Mesothelial cell of epicardium (in vitro differentiated cells): ENCODE data around the gene TAF13. TPM values are rescaled to one million over a fixed set of nuclear protein-coding genes. Genes with fewer than 3 reads are reported as not detected.

Source experiments
- DNase-seq, 2 experiments: peaks; one replicate each; pipeline ENCODE4 v3.0.0; 2021; ENCODE audit warnings: low spot score in 2 of 2; ENCODE audit not compliant: unreplicated experiment in 2 of 2
- H3K27ac Mint-ChIP-seq: 2 replicates; pipeline ENCODE4 v1.8.0; 2021; ENCODE audit warnings: mixed read lengths
- H3K27me3 Mint-ChIP-seq: 2 replicates; pipeline ENCODE4 v1.8.0; 2021; ENCODE audit warnings: low read depth, mixed read lengths
- H3K36me3 Mint-ChIP-seq: 2 replicates; pipeline ENCODE4 v1.8.0; 2021; ENCODE audit warnings: mixed read lengths
- H3K4me1 Mint-ChIP-seq: 2 replicates; pipeline ENCODE4 v1.8.0; 2021; ENCODE audit warnings: mixed read lengths
- H3K4me3 Mint-ChIP-seq: 2 replicates; pipeline ENCODE4 v1.8.0; 2021; ENCODE audit warnings: mild to moderate bottlenecking, moderate library complexity, mixed read lengths
- H3K9me3 Mint-ChIP-seq: 2 replicates; pipeline ENCODE4 v1.8.0; 2021; ENCODE audit warnings: mixed read lengths
- CTCF ChIP-seq: fragments of 200-600 bp; sonication (generic); IDR thresholded peaks from one replicate; pipeline ENCODE4 v1.5.0; 2021; ENCODE audit warnings: antibody characterized with exemption; ENCODE audit not compliant: unreplicated experiment
- total RNA-seq: library from RNA; stranded (reverse); gene quantifications from 3 replicates; pipeline ENCODE4 v1.2.1, GENCODE V29; 2021

Gene TAF13
- 27.0 to 30.0 TPM (median 27.2 TPM) in 3 replicates for total RNA-seq

- peak within 1 kb of the TSS; percentile 99 for H3K27ac Mint-ChIP-seq
- DNase-seq = peak; percentile 85 to 92
- no peak for TF ChIP-seq CTCF
- peaks cover 11% of the 10 kb centered on the region for H3K36me3 Mint-ChIP-seq
- no peaks in the 10 kb centered on the region for H3K9me3 Mint-ChIP-seq
- H3K4me3 Mint-ChIP-seq = peak within 1 kb of the TSS; percentile 97
- H3K27me3 Mint-ChIP-seq = no peaks in the 10 kb centered on the region
- peaks cover 21% of the 10 kb centered on the region for H3K4me1 Mint-ChIP-seq
Measured at GRCh38 chr1:109075531-109076490, at the start of gene TAF13. TAF13 (minus strand) TSS chr1:109076003; CDS start chr1:109075947, 56 bp downstream.

- no peak for TF ChIP-seq CTCF
- no peaks in the 10 kb centered on the region for H3K36me3 Mint-ChIP-seq
- no peak overlapping the region for H3K27ac Mint-ChIP-seq
- no peaks in the 10 kb centered on the region for H3K9me3 Mint-ChIP-seq
- no peaks in the 10 kb centered on the region for H3K4me1 Mint-ChIP-seq
- H3K4me3 Mint-ChIP-seq = no peak overlapping the region
- peaks cover 42% of the 10 kb centered on the region for H3K27me3 Mint-ChIP-seq
- no peak for DNase-seq
Measured at GRCh38 chr1:109120356-109120755, 44.6 kb upstream of the TAF13 start.

GRCh38 chr1:109118089-109118488, 42.3 kb upstream of the TAF13 start:
- DNase-seq = no peak
- Mint-ChIP-seq H3K27ac (no peak overlapping the region), H3K36me3 (no peaks in the 10 kb centered on the region), H3K9me3 (no peaks in the 10 kb centered on the region), H3K4me3 (no peak overlapping the region), H3K4me1 (peaks cover 9% of the 10 kb centered on the region), H3K27me3 (peaks cover 61% of the 10 kb centered on the region)
- TF ChIP-seq CTCF = no peak

GRCh38 chr1:109116286-109116685, 40.5 kb upstream of the TAF13 start:
- peaks cover 77% of the 10 kb centered on the region for H3K27me3 Mint-ChIP-seq
- no peaks in the 10 kb centered on the region for H3K36me3 Mint-ChIP-seq
- H3K9me3 Mint-ChIP-seq = no peaks in the 10 kb centered on the region
- DNase-seq = no peak
- H3K4me3 Mint-ChIP-seq = no peak overlapping the region
- no peak overlapping the region for H3K27ac Mint-ChIP-seq
- no peak for TF ChIP-seq CTCF
- H3K4me1 Mint-ChIP-seq = peaks cover 13% of the 10 kb centered on the region

- Mint-ChIP-seq H3K27me3 (peaks cover 82% of the 10 kb centered on the region), H3K27ac (no peak overlapping the region)
Measured at GRCh38 chr1:109115685-109116084, 39.9 kb upstream of the TAF13 start.

More at GRCh38 chr1:109115685-109116084, 39.9 kb upstream of the TAF13 start:
- H3K36me3 Mint-ChIP-seq = no peaks in the 10 kb centered on the region
- TF ChIP-seq CTCF = no peak
- no peaks in the 10 kb centered on the region for H3K9me3 Mint-ChIP-seq
- no peak for DNase-seq
- peaks cover 13% of the 10 kb centered on the region for H3K4me1 Mint-ChIP-seq
- H3K4me3 Mint-ChIP-seq = no peak overlapping the region
